Spleen (tissue), 7 donors: ENCODE results near the gene FMR1NB.

Experiments used
- CTCF ChIP-seq, 11 experiments: fragments of 200-600 bp in 7 of 11; fragments of 450-650 bp in 4 of 11; sonication (generic) in 4 of 11; IDR thresholded peaks in 8 of 11; conservative IDR thresholded peaks in 3 of 11; 1 replicate in 7 of 11; 2 replicates in 4 of 11; pipeline versions ENCODE4 v1.4.0 to v1.8.0; 2016 to 2021; ENCODE audit warnings: antibody characterized with exemption in 11 of 11, inconsistent platforms in 4 of 11, mild to moderate bottlenecking in 1 of 11
- POLR2A ChIP-seq, 3 donors: fragments of 450-650 bp; IDR thresholded peaks; one replicate each; pipeline ENCODE4 v1.5.1; 2017; ENCODE audit warnings: antibody characterized with exemption in 3 of 3, mild to moderate bottlenecking in 1 of 3
- donor health status: DM: no; HTN: no; CAD: no; lungs with moderate emphysema.
- donor health status: DM: no; HTN: no; CAD: no.
- donor health status: DM: no; HTN: no; CAD: no.

DNA sequence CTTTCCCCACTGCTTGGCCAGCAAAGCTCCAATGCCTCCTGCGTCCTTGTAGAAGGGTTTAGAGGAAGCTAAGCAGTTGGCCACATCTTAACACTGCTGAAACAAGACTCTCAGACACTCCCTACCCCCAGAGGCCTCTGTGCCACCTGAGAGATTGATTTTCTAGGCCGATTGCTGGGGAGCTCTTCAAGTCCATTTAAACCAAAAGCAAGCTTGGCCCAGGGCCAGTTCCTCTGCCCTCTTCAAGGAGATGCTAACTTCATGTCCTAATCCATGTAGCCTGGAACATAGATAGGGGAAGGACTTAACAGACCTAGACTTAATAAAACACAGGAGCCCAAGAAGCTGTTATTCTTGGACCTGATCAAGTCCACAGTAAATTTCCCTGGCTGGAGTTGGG, 27.2 kb upstream of the FMR1NB start:
- TF ChIP-seq POLR2A (IDR thresholded peaks at IDR 0.05): no peak
- no peak for TF ChIP-seq CTCF (IDR thresholded peaks at IDR 0.05 in 8 of 11, conservative IDR thresholded peaks at IDR 0.05 in 3 of 11)
